GM12878 (cell line): ENCODE measurements around the gene LMAN1L. TPM values are rescaled to one million over a fixed set of nuclear protein-coding genes. Genes with fewer than 3 reads are reported as not detected.

Experiments
- ATF7 ChIP-seq: fragments of 450-650 bp; IDR thresholded peaks from 2 replicates; pipeline ENCODE4 v1.6.1; 2016; ENCODE audit warnings: low read depth, mild to moderate bottlenecking
- BACH1 ChIP-seq: fragments of 450-650 bp; IDR thresholded peaks from 2 replicates; pipeline ENCODE4 v1.6.1; 2017; ENCODE audit warnings: mild to moderate bottlenecking, borderline replicate concordance
- CEBPB ChIP-seq, 2 experiments: fragments of 150-350 bp in 1 of 2; IDR thresholded peaks; 2 replicates each; pipeline ENCODE4 v1.6.1; 2012 to 2014; ENCODE audit warnings: low read depth in 2 of 2, low read length in 2 of 2, borderline replicate concordance in 1 of 2, inconsistent platforms in 1 of 2
- CHD1 ChIP-seq: IDR thresholded peaks from 2 replicates; pipeline ENCODE4 v1.6.1; 2012; ENCODE audit warnings: low read depth, low read length, improper control_type of control experiment
- IKZF1 ChIP-seq: fragments of 450-650 bp; conservative IDR thresholded peaks from 2 replicates; pipeline ENCODE4 v1.6.1; 2017; ENCODE audit warnings: antibody characterized with exemption, mild to moderate bottlenecking
- NBN ChIP-seq: fragments of 450-650 bp; IDR thresholded peaks from 2 replicates; pipeline ENCODE4 v1.6.1; 2016
- NR2C2 ChIP-seq: IDR thresholded peaks from 2 replicates; pipeline ENCODE4 v1.6.1; 2011; ENCODE audit warnings: borderline replicate concordance, low read depth; ENCODE audit not compliant: control insufficient read depth, insufficient read length
- NR2F1 ChIP-seq: fragments of 450-650 bp; conservative IDR thresholded peaks from 2 replicates; pipeline ENCODE4 v1.6.1; 2017; ENCODE audit warnings: mild to moderate bottlenecking
- PML ChIP-seq: IDR thresholded peaks from 2 replicates; pipeline ENCODE4 v1.6.1; 2012; ENCODE audit warnings: low read length, inconsistent platforms
- POLR2AphosphoS5 ChIP-seq: IDR thresholded peaks from 2 replicates; pipeline ENCODE4 v1.6.1; 2011; ENCODE audit warnings: mild to moderate bottlenecking, low read length, inconsistent platforms
- RUNX3 ChIP-seq: IDR thresholded peaks from 2 replicates; pipeline ENCODE4 v1.6.1; 2012; ENCODE audit warnings: low read length, inconsistent platforms
- SIN3A ChIP-seq: IDR thresholded peaks from 2 replicates; pipeline ENCODE4 v1.6.1; 2012; ENCODE audit warnings: low read depth, low read length, improper control_type of control experiment
- SMAD5 ChIP-seq: IDR thresholded peaks from 2 replicates; pipeline ENCODE4 v1.6.1; 2016; ENCODE audit warnings: antibody characterized with exemption, low read depth
- STAT1 ChIP-seq: fragments of 450-650 bp; conservative IDR thresholded peaks from 2 replicates; pipeline ENCODE4 v1.6.1; 2014; ENCODE audit warnings: antibody characterized with exemption, mild to moderate bottlenecking
- TCF12 ChIP-seq: IDR thresholded peaks from 2 replicates; pipeline ENCODE4 v1.6.1; 2011; ENCODE audit warnings: low read depth, mild to moderate bottlenecking, low read length
- ZBED1 ChIP-seq: IDR thresholded peaks from 2 replicates; pipeline ENCODE4 v1.6.1; 2016; ENCODE audit warnings: borderline replicate concordance
- ZNF592 ChIP-seq: fragments of 450-650 bp; IDR thresholded peaks from 2 replicates; pipeline ENCODE4 v1.6.1; 2017; ENCODE audit warnings: mild to moderate bottlenecking, moderate library complexity
- ZZZ3 ChIP-seq: IDR thresholded peaks from 2 replicates; pipeline ENCODE4 v1.6.1; 2011; ENCODE audit warnings: low read depth; ENCODE audit not compliant: control insufficient read depth, insufficient read length
- polyA plus RNA-seq, 11 experiments: library from polyadenylated mRNA; depleted of rRNA in 4 of 11; unstranded in 6 of 11; stranded (reverse) in 5 of 11; fragments of >200 nt; fragmentation: Nextera tagmentation in 4 of 11; fragmentation: Illumina TruSeq in 1 of 11; extraction: Ambion mirVana in 4 of 11; extraction: Trizol in 1 of 11; gene quantifications; 1 replicate in 1 of 11; 2 replicates in 10 of 11; pipeline versions ENCODE4 v1.2.1 to v1.2.3, GENCODE V29; 2011 to 2016; ENCODE audit warnings: inconsistent platforms in 2 of 11, missing spikeins in 2 of 11, low read depth in 1 of 11
- total RNA-seq, 4 experiments: library from RNA; depleted of rRNA in 3 of 4; stranded (reverse); fragments of >200 nt in 3 of 4; fragmentation: Illumina TruSeq in 1 of 4; extraction: Trizol in 1 of 4; gene quantifications; 2 replicates each; pipeline versions ENCODE4 v1.2.1 to v1.2.3, GENCODE V29; 2013 to 2021
- TF ChIP-seq, protein P1 (sequence below): fragments of 450-650 bp; IDR thresholded peaks from 2 replicates; pipeline ENCODE4 v1.6.1; 2017; ENCODE audit warnings: borderline replicate concordance
- TF ChIP-seq, protein P2 (sequence below): IDR thresholded peaks from 2 replicates; pipeline ENCODE4 v1.6.1; 2012; ENCODE audit warnings: low read depth, low read length, improper control_type of control experiment
- TF ChIP-seq, protein P3 (sequence below): fragments of 450-650 bp; IDR thresholded peaks from 2 replicates; pipeline ENCODE4 v1.6.1; 2017; ENCODE audit warnings: mild to moderate bottlenecking, moderate library complexity

LMAN1L gene
- total and polyA plus RNA-seq, 10 of the 15 experiments (the other 5 are each of a cell fraction or from before 2014, with no cell fraction given) = not detected

- TF ChIP-seq NR2C2 = no peak
- TF ChIP-seq TCF12 = peak; percentile 76
- no peak for TF ChIP-seq PML
- peak; percentile 81 for TF ChIP-seq NR2F1
- no peak for TF ChIP-seq ZNF592
- TF ChIP-seq, protein P1, sequence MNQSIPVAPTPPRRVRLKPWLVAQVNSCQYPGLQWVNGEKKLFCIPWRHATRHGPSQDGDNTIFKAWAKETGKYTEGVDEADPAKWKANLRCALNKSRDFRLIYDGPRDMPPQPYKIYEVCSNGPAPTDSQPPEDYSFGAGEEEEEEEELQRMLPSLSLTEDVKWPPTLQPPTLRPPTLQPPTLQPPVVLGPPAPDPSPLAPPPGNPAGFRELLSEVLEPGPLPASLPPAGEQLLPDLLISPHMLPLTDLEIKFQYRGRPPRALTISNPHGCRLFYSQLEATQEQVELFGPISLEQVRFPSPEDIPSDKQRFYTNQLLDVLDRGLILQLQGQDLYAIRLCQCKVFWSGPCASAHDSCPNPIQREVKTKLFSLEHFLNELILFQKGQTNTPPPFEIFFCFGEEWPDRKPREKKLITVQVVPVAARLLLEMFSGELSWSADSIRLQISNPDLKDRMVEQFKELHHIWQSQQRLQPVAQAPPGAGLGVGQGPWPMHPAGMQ = no peak
- peak; percentile 97 for TF ChIP-seq IKZF1
- peak; percentile 96 for TF ChIP-seq ATF7
- TF ChIP-seq ZZZ3 = no peak
- TF ChIP-seq ZBED1 = peak; percentile 92; the same call in 1 of the 2 replicates
- peak; percentile 21 for TF ChIP-seq POLR2AphosphoS5
- TF ChIP-seq SIN3A = peak; percentile 69
- TF ChIP-seq NBN = peak; percentile 99
- TF ChIP-seq CEBPB (IDR thresholded peaks at IDR 0.05; ENCODE audit: borderline replicate concordance in 1 of 2, low read depth in 2 of 2, low read length in 2 of 2) = no peak
- TF ChIP-seq, protein P2, sequence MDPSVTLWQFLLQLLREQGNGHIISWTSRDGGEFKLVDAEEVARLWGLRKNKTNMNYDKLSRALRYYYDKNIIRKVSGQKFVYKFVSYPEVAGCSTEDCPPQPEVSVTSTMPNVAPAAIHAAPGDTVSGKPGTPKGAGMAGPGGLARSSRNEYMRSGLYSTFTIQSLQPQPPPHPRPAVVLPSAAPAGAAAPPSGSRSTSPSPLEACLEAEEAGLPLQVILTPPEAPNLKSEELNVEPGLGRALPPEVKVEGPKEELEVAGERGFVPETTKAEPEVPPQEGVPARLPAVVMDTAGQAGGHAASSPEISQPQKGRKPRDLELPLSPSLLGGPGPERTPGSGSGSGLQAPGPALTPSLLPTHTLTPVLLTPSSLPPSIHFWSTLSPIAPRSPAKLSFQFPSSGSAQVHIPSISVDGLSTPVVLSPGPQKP = no peak
- TF ChIP-seq, protein P3, sequence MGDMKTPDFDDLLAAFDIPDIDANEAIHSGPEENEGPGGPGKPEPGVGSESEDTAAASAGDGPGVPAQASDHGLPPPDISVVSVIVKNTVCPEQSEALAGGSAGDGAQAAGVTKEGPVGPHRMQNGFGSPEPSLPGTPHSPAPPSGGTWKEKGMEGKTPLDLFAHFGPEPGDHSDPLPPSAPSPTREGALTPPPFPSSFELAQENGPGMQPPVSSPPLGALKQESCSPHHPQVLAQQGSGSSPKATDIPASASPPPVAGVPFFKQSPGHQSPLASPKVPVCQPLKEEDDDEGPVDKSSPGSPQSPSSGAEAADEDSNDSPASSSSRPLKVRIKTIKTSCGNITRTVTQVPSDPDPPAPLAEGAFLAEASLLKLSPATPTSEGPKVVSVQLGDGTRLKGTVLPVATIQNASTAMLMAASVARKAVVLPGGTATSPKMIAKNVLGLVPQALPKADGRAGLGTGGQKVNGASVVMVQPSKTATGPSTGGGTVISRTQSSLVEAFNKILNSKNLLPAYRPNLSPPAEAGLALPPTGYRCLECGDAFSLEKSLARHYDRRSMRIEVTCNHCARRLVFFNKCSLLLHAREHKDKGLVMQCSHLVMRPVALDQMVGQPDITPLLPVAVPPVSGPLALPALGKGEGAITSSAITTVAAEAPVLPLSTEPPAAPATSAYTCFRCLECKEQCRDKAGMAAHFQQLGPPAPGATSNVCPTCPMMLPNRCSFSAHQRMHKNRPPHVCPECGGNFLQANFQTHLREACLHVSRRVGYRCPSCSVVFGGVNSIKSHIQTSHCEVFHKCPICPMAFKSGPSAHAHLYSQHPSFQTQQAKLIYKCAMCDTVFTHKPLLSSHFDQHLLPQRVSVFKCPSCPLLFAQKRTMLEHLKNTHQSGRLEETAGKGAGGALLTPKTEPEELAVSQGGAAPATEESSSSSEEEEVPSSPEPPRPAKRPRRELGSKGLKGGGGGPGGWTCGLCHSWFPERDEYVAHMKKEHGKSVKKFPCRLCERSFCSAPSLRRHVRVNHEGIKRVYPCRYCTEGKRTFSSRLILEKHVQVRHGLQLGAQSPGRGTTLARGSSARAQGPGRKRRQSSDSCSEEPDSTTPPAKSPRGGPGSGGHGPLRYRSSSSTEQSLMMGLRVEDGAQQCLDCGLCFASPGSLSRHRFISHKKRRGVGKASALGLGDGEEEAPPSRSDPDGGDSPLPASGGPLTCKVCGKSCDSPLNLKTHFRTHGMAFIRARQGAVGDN = peak; percentile 49
- peak; percentile 75 for TF ChIP-seq BACH1
- TF ChIP-seq CHD1 = peak; percentile 89; the same call in 1 of the 2 replicates
- TF ChIP-seq SMAD5 = 0 out of 2 replicates have a peak, but pooled peaks have one; percentile 19
- no peak for TF ChIP-seq STAT1
- TF ChIP-seq RUNX3 = no peak
Measured at GRCh38 chr15:74787251-74788041, 25.2 kb upstream of the LMAN1L start (continued).
